Left cardiac atrium (tissue), 4 donors: ENCODE measurements around the gene GALNT13. TPM values are rescaled to one million over a fixed set of nuclear protein-coding genes. Genes with fewer than 3 reads are reported as not detected.
A peak's percentile ranks its signal among the peaks of the same experiment; 100 is the strongest.

ENCODE experiments used
- ATAC-seq, 2 donors: fragments of 200-7000 bp; cut with Tn5 transposase; one replicate each; pipeline ENCODE4 v1.9.1; 2020; ENCODE audit warnings: mild to moderate bottlenecking in 2 of 2, moderate library complexity in 2 of 2
- DNase-seq: peaks from one replicate; pipeline ENCODE4 v3.0.0-alpha.2; 2020
- intact Hi-C, 2 donors: fragments of 100-400 bp; cut with DNase I; formaldehyde crosslinking; loops; one replicate each; pipeline versions ENCODE4 v1.14.1 to v1.15.1; 2022 to 2023
- total RNA-seq, 2 donors: library from RNA; stranded (reverse); fragmentation: NEBNext Ultra II Directional; extraction: Animal tissue kit (Norgen Biotek cat#: 25700); gene quantifications; one replicate each; pipeline ENCODE4 v1.2.1, GENCODE V29; 2021
- donor health status: DM: no; HTN: yes; CAD: no.
- donor health status: DM: no; HTN: yes; CAD: no; lungs with severe emphysema.
- donor health status: DM: yes; HTN: yes; CAD: no.
- donor health status: Dilated cardiomyopathy.

The GALNT13 gene
- total RNA-seq, 2 donors from 2014 or later = 1.9 to 3.2 TPM

DNA sequence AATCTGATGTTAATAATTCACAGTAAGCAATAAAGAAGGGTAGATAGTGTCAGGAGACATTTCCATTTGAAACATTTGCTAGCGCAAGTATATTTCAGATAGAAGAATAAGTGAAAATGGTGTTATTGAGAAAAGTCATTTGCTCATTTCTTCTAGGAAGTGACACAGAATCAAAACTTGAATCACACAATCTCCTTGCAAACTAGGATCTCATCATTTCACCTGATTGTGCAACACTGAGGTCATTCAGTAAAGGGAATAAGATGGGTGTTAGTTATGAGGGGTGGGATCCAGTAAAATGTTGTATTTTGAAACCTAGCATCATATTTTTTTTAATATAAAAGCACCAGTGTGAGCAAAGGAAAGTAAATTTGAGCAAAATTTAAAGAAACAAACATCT lies 618.8 kb downstream of the GALNT13 start:
- no peak for DNase-seq
- ATAC-seq = no peak
- intact Hi-C loops = no loop called here

DNA sequence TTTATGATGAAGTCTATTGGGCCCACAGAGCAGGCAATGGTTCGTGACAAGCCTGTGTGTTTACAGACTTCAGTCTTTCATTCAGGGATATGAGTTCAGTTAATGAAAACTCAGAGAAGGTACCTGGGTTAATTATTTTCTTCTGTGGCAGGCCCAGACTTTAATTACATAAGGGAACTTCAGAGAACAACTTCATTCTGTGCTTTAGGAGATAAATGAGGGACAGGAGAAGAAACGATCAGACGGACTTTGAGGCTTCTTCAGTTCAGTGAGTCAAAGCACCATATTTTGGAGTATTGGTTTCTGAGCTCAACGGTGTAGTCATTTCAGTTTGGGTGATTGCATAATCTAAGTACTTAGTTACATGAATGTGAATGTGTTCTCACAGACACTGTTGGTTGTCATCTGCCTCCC lies 623.7 kb downstream of the GALNT13 start:
- DNase-seq (no peak), ATAC-seq (no peak)
- intact Hi-C loops = no loop called here

DNA sequence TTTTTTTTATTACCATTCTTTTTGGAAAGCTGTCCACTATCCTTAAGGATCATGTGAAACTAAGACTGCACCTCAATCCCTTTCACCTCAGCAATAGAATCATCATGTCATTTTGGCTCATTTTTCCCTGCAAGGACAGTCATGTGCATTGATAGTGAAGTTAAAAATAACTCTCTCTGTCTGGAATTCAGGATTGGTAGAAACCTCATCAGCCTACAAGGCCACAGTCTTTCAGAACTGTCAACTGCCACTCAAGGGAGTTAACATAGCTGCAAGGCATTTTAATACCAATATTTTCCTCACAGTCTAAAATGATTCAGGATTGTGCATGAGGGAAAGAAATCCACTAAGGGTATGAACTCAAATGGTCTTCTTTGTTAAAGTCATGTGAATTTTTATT lies 625.3 kb downstream of the GALNT13 start:
- ATAC-seq = peak; percentile 53 to 71
- intact Hi-C loops = no loop called here
- DNase-seq = no peak
